ENCODE measurements around the gene POU3F1.

The POU3F1 gene

GRCh38 chr1:38060498-38060897, 13.9 kb upstream of the POU3F1 start:
- H3K27ac ChIP-seq (ENCODE audit: low read length), result no peak overlapping the region
- H3K4me1 ChIP-seq (ENCODE audit: control insufficient read depth in 1 of 2, insufficient read depth in 2 of 2, low read length in 2 of 2), result no peaks in the 10 kb centered on the region
- H3K9me3 ChIP-seq (ENCODE audit: control insufficient read depth in 1 of 2, low read length in 2 of 2), result no peaks in the 10 kb centered on the region
- H3K4me3 ChIP-seq (ENCODE audit: low read depth in 1 of 2, low read length in 2 of 2), result no peak overlapping the region
- H3K27me3 ChIP-seq (ENCODE audit: low read depth, low read length), result no peaks in the 10 kb centered on the region
- H3K36me3 ChIP-seq (ENCODE audit: control insufficient read depth in 1 of 2, insufficient read depth in 2 of 2, low read length in 2 of 2), result no peaks in the 10 kb centered on the region

- H3K4me3 ChIP-seq (ENCODE audit: low read depth in 1 of 2, low read length in 2 of 2), result no peak overlapping the region
- no peaks in the 10 kb centered on the region for H3K9me3 ChIP-seq (ENCODE audit: control insufficient read depth in 1 of 2, low read length in 2 of 2)
- H3K27me3 ChIP-seq (ENCODE audit: low read depth, low read length), result no peaks in the 10 kb centered on the region
- H3K36me3 ChIP-seq (ENCODE audit: control insufficient read depth in 1 of 2, insufficient read depth in 2 of 2, low read length in 2 of 2), result no peaks in the 10 kb centered on the region
- no peak overlapping the region for H3K27ac ChIP-seq (ENCODE audit: low read length)
- H3K4me1 ChIP-seq (ENCODE audit: control insufficient read depth in 1 of 2, insufficient read depth in 2 of 2, low read length in 2 of 2), result no peaks in the 10 kb centered on the region
Observed at GRCh38 chr1:38059635-38060250, 13.2 kb upstream of the POU3F1 start.

DNA sequence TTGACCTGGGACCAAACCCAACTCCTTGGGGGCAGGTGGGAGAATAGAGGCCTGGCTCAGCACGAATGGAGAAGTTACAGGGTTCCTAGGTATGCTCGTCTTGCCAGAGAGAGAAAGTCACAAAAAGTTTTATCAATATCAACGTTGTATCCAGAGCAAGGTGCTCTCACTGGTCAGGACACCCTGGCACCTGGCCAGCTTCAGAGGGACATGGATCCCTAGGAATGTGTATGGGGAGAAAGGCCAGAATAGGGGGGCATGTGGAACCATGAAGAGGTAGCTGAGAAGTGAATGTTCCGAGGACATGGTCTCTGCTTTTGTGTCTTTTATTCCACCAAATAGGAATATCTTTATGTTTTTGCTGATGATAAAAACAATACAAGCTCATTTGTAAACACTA, 9.4 kb upstream of the POU3F1 start:
- Histone ChIP-seq H3K36me3 (ENCODE audit: control insufficient read depth in 1 of 2, insufficient read depth in 2 of 2, low read length in 2 of 2) (no peaks in the 10 kb centered on the region), H3K4me1 (ENCODE audit: control insufficient read depth in 1 of 2, insufficient read depth in 2 of 2, low read length in 2 of 2) (no peaks in the 10 kb centered on the region), H3K9me3 (ENCODE audit: control insufficient read depth in 1 of 2, low read length in 2 of 2) (no peaks in the 10 kb centered on the region), H3K27me3 (ENCODE audit: low read depth, low read length) (no peaks in the 10 kb centered on the region), H3K4me3 (ENCODE audit: low read depth in 1 of 2, low read length in 2 of 2) (no peak overlapping the region), H3K27ac (ENCODE audit: low read length) (no peak overlapping the region)

DNA sequence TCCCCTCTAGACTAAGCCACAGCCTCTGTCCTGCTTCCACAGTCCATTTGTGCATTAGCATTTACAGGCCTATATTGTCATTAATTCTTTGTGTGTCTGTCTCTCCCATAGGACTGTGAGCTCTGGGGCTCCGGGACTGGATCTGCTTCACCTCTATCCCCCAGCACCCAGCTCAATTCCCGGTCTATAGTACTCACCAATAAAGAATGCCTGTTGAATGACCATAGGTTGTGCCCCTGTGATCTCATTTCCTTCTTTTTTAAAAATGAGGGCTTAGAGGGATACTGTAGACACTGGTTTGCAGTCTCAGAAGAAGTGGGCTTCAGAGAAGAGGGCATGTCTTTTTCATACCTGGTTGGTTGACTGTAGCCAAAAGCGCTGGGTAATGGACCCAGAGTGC, 8.8 kb upstream of the POU3F1 start:
- Histone ChIP-seq H3K4me3 (ENCODE audit: low read depth in 1 of 2, low read length in 2 of 2) (no peak overlapping the region), H3K27ac (ENCODE audit: low read length) (no peak overlapping the region), H3K4me1 (ENCODE audit: control insufficient read depth in 1 of 2, insufficient read depth in 2 of 2, low read length in 2 of 2) (no peaks in the 10 kb centered on the region), H3K27me3 (ENCODE audit: low read depth, low read length) (no peaks in the 10 kb centered on the region), H3K36me3 (ENCODE audit: control insufficient read depth in 1 of 2, insufficient read depth in 2 of 2, low read length in 2 of 2) (no peaks in the 10 kb centered on the region), H3K9me3 (ENCODE audit: control insufficient read depth in 1 of 2, low read length in 2 of 2) (no peaks in the 10 kb centered on the region)

DNA sequence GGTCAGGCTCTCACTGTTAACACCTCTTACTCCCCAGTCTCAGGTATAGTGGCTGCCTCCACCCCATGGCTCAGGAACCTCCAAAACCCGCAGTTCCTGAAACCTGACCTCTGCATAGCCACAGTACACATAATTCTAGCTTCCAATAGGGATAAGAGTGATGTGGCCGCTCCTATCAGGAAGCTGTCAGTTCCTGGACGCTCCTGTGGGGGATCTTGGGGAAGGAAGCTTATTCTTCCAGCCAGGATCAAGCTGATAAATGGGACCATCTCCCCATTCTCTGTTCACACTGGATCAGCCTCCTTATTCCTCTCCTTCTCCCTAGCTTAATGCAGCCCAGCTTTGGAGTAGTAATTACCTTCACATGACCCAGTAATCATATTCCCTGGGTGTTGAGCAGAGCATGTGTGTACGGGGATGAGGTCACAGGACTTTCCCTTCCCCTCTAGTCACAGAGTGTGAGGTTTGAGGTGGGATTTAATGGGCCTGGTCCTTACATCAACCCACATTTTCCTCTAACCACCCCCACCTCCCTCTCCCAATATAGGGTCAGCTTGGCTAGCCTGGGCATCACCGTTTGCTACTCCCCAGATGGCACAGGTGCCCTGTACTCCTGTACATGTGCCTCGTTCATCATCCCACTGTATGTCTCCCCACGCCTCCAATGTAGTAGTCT, 7.0 kb upstream of the POU3F1 start:
- Histone ChIP-seq H3K27ac (ENCODE audit: low read length) (no peak overlapping the region), H3K4me3 (ENCODE audit: low read depth in 1 of 2, low read length in 2 of 2) (no peak overlapping the region), H3K4me1 (ENCODE audit: control insufficient read depth in 1 of 2, insufficient read depth in 2 of 2, low read length in 2 of 2) (no peaks in the 10 kb centered on the region), H3K27me3 (ENCODE audit: low read depth, low read length) (peaks cover under 1% of the 10 kb centered on the region), H3K9me3 (ENCODE audit: control insufficient read depth in 1 of 2, low read length in 2 of 2) (no peaks in the 10 kb centered on the region), H3K36me3 (ENCODE audit: control insufficient read depth in 1 of 2, insufficient read depth in 2 of 2, low read length in 2 of 2) (no peaks in the 10 kb centered on the region)

DNA sequence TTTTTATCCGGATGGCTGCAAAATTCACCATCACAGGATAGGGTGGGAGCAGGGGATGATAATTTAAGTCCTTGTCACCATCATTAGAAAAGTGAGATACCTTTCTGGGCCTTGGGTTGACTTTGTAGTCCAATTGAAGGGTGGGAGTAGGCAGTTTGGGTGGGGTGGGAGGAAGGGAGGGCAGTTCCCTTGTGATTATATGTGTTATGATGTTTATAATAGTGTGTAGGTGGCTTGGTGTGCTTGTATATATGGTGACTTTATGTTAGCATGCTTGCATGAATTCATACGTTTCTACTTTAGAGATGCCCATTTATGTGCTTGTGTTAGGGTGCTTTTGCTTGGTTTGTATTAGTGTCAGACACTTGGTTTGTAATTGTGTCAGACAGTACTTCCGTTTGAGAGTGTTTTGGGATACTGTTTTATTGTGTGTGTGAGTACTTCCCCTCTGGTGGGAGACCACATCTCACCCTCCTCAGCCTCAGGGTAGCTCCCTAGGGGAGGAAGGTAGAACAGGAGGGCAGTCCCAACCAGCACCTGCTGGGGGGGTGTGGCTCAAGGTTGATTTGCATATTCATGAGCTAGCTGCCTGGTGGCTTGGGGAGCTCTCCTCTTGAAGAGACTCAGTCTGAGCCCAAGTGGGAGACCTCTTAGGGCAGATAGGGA, 6.3 kb upstream of the POU3F1 start:
- H3K4me3 ChIP-seq (ENCODE audit: low read depth in 1 of 2, low read length in 2 of 2), result no peak overlapping the region
- peaks cover 7% of the 10 kb centered on the region for H3K27me3 ChIP-seq (ENCODE audit: low read depth, low read length)
- no peak overlapping the region for H3K27ac ChIP-seq (ENCODE audit: low read length)
- H3K36me3 ChIP-seq (ENCODE audit: control insufficient read depth in 1 of 2, insufficient read depth in 2 of 2, low read length in 2 of 2), result no peaks in the 10 kb centered on the region
- peaks cover 2 to 3% of the 10 kb centered on the region in 2 donors for H3K4me1 ChIP-seq (ENCODE audit: control insufficient read depth in 1 of 2, insufficient read depth in 2 of 2, low read length in 2 of 2)
- no peaks in the 10 kb centered on the region for H3K9me3 ChIP-seq (ENCODE audit: control insufficient read depth in 1 of 2, low read length in 2 of 2)

DNA sequence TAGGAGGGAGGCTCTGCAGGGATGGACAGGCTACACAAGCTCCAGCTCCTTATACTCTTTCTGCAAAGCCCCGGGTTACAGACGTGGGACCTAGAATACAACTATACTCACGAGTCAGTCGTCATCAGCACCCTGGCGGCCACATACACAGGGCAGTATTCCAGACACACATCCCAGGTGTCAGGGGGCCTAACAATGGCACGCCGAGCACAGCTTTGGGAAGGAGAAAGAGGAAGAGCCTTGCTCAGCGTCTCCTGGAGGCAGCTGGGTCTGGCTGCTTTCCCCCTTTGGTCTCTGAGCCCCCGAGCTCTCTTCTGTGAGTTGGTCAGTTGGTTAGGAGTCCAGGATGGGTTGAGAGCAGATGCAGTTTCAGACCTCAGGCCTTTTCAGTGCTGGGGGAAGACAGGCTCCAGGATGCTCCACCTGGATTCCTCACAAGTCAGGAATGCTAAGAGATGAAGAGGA, 4.5 kb upstream of the POU3F1 start:
- Histone ChIP-seq H3K4me3 (ENCODE audit: low read depth in 1 of 2, low read length in 2 of 2) (no peak overlapping the region), H3K4me1 (ENCODE audit: control insufficient read depth in 1 of 2, insufficient read depth in 2 of 2, low read length in 2 of 2) (peaks cover 4 to 10% of the 10 kb centered on the region in 2 donors), H3K27me3 (ENCODE audit: low read depth, low read length) (peaks cover 13% of the 10 kb centered on the region), H3K9me3 (ENCODE audit: control insufficient read depth in 1 of 2, low read length in 2 of 2) (no peaks in the 10 kb centered on the region), H3K36me3 (ENCODE audit: control insufficient read depth in 1 of 2, insufficient read depth in 2 of 2, low read length in 2 of 2) (no peaks in the 10 kb centered on the region), H3K27ac (ENCODE audit: low read length) (no peak overlapping the region)

GRCh38 chr1:38050397-38051078, 3.9 kb upstream of the POU3F1 start:
- Histone ChIP-seq H3K27ac (ENCODE audit: low read length) (no peak overlapping the region), H3K27me3 (ENCODE audit: low read depth, low read length) (peaks cover 16% of the 10 kb centered on the region), H3K4me3 (ENCODE audit: low read depth in 1 of 2, low read length in 2 of 2) (no peak overlapping the region), H3K36me3 (ENCODE audit: control insufficient read depth in 1 of 2, insufficient read depth in 2 of 2, low read length in 2 of 2) (no peaks in the 10 kb centered on the region), H3K4me1 (ENCODE audit: control insufficient read depth in 1 of 2, insufficient read depth in 2 of 2, low read length in 2 of 2) (peaks cover 4 to 14% of the 10 kb centered on the region in 2 donors), H3K9me3 (ENCODE audit: control insufficient read depth in 1 of 2, low read length in 2 of 2) (no peaks in the 10 kb centered on the region)

DNA sequence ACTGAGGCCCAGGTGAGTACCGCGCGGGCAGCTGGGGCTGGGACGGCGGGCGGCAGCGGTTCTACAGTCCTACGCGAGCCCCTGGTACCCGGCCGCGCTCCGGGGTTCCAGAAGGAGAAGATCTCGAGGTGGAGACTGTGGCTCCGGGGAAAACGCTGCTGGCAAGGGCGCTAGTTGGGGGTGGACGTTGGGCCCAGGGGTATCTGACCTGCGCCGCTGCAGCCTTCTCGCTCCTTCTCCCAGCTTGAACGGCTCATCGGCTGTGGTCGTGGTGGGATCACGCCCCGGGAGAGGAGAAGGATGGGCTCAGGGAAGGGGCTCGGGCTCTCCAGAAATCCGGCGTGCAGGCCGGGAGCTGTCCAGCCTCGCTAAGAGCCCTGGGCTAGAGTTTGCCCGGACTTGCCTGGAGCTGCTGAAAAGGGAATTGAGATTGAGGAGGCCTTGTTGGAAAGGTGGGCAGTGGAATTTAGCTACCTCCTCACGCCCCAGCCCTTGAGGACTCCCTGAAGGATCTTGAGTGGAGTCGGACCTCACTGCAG, 1.1 kb upstream of the POU3F1 start:
- Histone ChIP-seq H3K4me3 (ENCODE audit: low read depth in 1 of 2, low read length in 2 of 2) (peak overlapping the region; percentile 42 to 79), H3K9me3 (ENCODE audit: control insufficient read depth in 1 of 2, low read length in 2 of 2) (no peaks in the 10 kb centered on the region), H3K4me1 (ENCODE audit: control insufficient read depth in 1 of 2, insufficient read depth in 2 of 2, low read length in 2 of 2) (peaks cover 4 to 28% of the 10 kb centered on the region in 2 donors), H3K27ac (ENCODE audit: low read length) (no peak overlapping the region), H3K36me3 (ENCODE audit: control insufficient read depth in 1 of 2, insufficient read depth in 2 of 2, low read length in 2 of 2) (no peaks in the 10 kb centered on the region), H3K27me3 (ENCODE audit: low read depth, low read length) (peaks cover 40% of the 10 kb centered on the region)

DNA sequence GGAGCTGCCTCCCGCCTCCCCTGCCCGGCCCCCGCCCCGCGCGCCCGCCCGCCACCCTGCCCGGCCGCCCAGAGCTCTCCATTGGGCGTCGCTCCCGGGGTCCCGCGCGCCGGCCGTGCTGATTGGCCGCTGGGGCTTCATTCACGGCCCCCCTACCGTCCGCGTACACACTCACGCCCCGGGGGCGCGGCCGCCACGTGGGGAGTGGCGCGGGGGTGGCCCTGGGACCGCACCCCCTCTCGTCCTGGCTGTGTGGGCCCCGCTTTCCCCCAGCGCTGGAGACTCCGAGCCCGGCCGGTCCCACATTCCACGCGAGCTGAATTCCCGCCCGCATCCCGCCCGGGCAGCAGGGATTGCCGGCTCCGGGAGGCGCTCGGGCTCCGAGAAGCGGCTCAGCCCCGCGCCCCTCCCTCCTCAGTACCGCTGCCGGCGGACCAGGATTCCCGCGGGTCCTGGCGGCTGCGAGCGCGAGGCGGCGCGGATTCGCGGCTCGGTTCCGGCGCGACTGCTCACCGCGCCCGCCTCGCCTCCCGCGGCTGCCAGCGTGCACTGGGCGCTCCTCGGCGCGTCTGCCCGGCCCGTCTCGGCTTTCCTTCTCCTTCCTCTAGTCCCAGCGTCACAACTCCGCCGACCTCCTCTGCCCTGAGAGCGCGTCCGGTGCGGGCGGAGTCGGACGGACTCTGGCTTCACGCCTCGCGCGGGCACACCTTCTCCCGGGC, 450 bp upstream of the POU3F1 start:
- peaks cover 46% of the 10 kb centered on the region for H3K27me3 ChIP-seq (ENCODE audit: low read depth, low read length)
- no peaks in the 10 kb centered on the region for H3K9me3 ChIP-seq (ENCODE audit: control insufficient read depth in 1 of 2, low read length in 2 of 2)
- no peak overlapping the region for H3K27ac ChIP-seq (ENCODE audit: low read length)
- H3K4me3 ChIP-seq (ENCODE audit: low read depth in 1 of 2, low read length in 2 of 2), result peak overlapping the region; percentile 42 to 79
- H3K36me3 ChIP-seq (ENCODE audit: control insufficient read depth in 1 of 2, insufficient read depth in 2 of 2, low read length in 2 of 2), result no peaks in the 10 kb centered on the region
- peaks cover 4 to 28% of the 10 kb centered on the region in 2 donors for H3K4me1 ChIP-seq (ENCODE audit: control insufficient read depth in 1 of 2, insufficient read depth in 2 of 2, low read length in 2 of 2)

All from muscle layer of duodenum (tissue), 2 donors.